AG20443 (cell line): ENCODE data around the gene REPIN1.

Experiments used
- DNase-seq: peaks from one replicate; pipeline ENCODE4 v3.0.0; 2012; ENCODE audit warnings: low spot score, mixed read lengths

The REPIN1 gene

DNA sequence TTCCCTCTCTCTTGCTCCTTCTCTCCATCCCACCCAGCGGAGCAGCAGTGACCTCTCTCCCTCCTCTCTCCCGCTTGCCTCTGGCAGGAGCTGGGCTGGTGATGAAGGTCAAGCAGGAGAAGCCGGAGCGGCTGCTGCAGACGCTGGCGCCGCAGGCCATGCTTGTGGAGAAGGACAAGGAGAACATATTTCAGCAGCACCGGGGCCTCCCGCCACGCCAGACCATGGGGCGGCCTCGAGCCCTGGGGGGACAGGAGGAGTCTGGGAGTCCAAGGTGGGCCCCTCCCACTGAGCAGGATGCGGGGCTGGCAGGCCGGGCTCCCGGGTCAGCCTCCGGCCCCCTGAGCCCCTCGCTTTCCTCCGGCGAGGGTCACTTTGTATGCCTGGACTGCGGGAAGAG is 27.8 kb downstream of the REPIN1 start:
- DNase-seq: no peak

DNA sequence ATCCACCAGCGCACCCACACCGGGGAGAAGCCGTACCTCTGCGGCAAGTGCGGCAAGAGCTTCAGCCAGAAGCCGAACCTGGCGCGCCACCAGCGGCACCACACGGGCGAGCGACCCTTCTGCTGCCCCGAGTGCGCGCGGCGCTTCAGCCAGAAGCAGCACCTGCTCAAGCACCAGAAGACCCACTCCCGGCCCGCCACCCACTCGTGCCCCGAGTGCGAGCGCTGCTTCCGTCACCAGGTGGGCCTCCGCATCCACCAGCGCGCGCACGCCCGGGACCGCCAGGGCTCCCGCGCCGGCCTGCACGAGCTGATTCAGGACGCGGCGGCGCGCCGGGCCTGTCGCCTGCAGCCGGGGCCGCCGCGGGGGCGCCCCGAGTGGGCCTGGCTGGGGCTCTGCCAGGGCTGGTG is 28.2 kb downstream of the REPIN1 start:
- DNase-seq: no peak

DNA sequence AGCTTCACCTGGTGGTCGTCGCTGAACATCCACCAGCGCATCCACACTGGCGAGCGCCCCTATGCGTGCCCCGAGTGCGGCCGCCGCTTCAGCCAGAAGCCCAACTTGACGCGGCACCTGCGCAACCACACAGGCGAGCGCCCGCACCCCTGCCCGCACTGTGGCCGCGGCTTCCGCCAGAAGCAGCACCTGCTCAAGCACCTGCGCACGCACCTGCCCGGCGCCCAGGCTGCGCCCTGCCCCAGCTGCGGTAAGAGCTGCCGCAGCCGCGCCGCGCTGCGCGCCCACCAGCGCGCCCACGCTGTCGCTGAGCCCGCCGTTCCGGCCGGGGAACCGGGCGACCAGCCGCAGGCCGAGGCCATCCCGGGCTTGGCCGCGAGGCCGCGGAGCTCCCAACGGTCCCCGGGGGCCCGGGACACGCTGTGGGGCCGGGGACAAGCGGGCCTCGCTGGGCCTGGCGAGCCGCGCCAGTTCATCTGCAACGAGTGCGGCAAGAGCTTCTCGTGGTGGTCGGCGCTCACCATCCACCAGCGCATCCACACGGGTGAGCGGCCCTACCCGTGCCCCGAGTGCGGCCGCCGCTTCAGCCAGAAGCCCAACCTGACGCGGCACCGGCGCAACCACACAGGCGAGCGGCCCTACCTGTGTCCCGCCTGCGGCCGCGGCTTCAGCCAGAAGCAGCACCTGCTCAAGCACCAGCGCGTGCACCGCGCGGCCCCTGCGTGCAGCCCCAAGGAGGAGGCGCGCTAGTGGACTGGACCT is 28.9 kb downstream of the REPIN1 start:
- no peak for DNase-seq

GRCh38 chr7:150398108-150398964 is 29.7 kb downstream of the REPIN1 start:
- DNase-seq: no peak

GRCh38 chr7:150398965-150399320 is 30.3 kb downstream of the REPIN1 start:
- DNase-seq: no peak

- DNase-seq: no peak
These were observed 30.9 kb downstream of the REPIN1 start for GRCh38 chr7:150399421-150400007.

- peak; percentile 42 for DNase-seq
These were observed 31.6 kb downstream of the REPIN1 start for GRCh38 chr7:150400008-150400787.

DNA sequence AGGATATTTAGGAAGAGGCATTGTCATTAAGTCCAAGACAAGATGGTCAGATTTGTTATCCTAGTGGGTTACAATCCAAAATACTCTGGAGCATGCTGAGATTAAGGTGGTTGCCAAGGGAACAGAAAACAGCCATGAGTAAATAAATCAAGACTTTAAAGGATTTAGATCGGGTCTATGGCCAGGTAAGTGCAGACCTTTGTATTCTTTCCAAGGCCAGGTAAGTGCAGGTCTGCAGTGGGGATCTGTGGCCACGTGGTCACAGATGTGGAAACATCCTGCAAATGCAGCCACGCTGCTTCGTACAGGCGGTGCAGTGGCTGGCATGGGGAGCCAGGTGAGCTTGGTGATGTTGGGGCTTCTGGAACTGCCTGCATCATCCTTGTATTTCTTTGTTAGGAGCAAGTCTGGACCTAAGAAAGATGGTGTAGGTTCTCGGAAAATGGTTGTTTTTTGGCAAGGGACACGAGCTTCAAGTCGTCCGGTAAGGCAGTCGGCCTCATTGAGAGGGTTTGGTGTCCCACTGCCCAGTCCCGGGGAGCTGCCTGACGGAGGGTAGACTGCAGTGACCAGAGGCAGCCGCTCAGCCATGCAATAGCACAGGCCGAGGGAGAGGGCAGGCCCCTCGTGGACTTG is 32.3 kb downstream of the REPIN1 start:
- DNase-seq: no peak

GRCh38 chr7:150401424-150401790 is 32.8 kb downstream of the REPIN1 start:
- no peak for DNase-seq

- no peak for DNase-seq
These were observed 33.4 kb downstream of the REPIN1 start for GRCh38 chr7:150401861-150402631.

DNA sequence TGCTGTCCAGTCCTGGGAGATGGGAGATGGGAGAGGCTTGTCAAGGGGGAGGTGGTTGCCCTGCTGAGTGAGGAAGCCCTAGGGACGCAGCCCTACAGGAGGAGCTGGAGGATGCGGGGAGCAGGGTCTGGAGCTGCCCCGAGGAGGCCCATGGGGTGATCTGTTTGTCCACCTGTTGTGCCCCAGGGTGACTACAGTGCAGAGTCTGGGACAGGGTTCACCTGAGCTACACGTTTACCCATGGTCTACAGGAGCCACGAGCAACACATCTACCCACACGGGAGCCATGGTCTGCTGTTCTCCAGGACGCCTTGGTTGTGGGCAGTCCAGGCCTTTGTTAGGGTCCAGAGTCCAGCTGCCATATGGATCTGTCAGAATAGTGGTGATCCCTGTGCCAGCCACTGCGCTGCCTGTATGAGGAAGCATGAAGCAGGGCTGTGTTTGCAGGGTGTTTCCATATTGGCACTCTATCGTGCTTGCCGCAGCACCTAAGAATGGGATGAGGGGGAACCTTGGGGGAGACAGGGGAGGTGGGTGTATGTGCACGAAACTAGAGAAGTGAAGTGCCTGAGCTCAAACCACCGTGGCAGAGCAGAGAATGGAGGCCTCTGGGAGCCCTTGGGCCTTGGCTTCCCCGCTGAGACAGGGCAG is 34.2 kb downstream of the REPIN1 start:
- DNase-seq: no peak

DNA sequence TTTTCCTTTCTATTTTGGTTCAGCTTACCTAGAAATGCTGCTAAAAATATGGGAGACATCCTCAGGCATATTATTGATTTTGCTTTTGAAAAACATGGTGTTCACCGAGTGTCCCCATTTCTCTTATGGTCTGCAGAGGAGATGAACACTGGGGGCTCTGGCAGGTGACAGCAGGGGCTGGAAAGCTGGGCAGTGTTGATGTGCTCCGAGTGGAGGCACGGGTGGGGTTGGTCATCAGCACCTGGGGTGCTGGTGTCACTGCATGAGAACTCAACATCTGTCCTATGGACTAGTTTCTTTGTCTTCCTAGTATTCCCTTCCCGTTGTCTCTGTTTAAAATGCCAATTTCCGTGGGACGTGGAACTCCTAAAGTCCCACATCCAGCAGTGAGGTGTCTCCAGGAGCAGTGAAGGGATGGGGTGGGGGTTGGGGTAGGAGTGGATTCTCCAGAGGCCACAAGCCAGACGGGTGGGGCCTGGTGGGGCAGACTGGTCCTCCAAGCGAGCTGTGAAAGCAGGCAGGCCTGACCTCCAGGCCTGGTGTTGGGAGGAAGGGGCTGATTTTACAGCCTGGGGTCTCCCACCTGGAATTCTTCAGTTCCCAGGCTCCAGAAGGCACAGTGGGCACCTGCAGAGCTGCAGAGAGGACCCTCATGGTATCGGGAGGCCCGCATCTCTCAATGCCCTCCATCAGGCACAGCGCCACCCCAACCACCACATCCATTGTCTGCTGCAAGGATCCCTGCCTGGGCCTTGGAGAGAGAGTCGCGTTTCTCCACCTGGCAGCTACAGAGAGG is 35.0 kb downstream of the REPIN1 start:
- DNase-seq: no peak

DNA sequence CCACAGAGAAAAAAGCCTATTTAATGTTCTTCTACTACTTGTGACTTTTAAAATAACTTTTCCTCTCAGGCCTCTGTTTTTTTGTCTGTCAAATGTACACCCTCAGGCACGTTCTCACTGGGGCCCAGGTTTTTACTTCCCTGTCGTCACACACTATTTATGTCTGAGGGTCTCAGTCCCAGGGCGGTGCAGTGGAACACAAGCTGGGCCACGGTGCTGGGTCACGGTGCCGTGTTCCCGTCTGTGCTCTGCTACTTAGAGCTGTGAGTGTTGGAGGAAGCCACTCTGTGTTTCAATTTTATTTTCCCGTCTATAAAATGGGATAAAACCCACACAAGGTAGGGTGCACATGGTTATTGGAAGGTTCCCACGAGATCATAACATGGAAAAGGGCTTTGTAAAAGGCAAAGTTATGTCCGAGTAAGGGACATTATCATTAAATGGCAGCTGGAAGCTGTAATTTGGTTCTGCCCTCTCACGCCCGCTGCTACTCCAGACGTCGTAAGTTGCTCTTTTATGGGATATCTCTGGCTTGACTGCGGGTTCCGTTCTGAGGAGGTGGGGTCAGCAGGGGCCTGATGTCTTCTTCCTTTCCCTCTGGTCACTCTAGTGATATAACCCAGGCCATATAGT is 35.7 kb downstream of the REPIN1 start:
- DNase-seq: no peak

DNA sequence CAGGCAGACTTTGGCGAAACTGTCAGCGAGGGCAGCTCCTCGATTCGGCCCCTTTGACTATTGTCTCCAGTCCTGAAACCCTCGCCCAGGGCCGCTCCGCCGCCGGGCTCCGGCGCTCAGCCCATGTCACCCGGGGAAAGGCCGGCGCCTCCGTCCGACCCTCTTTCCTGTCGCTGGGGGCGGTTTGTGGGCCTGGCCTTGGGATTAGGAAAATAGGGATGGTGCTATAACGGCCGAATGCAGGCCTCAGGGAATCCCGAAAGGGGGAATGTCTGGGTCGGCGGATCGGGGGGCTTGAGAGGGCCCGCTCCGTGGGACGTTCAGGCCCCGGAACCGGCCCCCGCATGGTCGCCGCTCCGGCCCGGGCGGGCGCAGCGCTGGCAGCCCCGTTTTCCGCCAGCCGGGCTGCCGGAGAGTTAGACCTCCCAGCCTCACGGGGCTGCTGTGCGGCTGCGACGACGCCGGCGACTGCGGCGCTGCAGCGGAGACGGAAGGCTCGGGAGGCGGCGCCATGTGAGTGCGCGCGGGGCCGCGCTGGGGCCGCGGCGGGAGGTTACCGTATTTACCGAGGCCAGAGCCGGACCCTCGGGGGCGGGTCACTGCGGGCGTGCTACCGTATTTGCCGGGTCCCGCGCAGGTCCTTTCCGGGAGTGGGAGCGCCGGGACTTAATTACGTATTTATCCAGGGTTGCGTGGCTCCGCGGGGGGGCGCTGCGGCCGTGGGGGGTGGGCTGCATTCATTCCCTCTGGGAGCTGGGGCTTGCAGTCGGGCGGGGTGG is 36.4 kb downstream of the REPIN1 start:
- peak; percentile 96 for DNase-seq

DNA sequence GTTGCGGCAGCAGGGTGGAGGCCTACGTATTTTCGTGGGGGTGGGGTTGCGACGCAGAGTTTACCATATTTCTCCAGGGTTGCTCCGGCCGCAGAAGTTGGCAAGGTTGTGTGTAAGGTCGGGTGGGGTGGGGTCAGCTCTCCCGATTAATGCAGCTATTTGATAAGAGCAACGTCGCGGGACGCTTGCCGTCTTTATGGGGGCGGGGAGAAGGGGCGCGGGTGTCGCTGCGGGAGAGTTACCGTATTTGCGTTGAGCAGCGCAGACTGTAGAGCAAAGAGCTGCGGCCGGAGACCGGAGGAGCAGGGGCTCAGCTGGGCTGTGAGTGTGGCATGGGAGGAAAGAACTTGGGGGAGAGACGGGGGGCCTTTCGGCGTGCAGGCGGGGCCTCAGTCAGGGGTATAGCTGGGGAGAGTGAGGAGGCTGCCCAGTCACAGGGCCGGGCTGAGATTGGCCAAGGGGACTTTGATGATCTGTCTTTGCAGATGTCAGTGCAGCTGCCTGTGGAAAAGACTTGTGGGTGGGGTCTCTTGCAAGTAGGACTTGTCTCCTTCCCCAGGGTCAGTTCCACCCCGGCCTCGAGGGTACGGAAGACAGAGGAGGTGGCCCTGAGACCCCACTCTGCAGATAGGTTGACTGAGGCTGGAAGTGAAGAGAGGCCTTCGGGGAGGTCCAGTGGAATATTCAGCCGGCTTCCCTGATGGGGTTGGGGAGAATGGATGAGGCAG is 37.1 kb downstream of the REPIN1 start:
- peak; percentile 46 for DNase-seq

- DNase-seq: no peak
These were observed 37.6 kb downstream of the REPIN1 start for GRCh38 chr7:150406312-150406566.

- DNase-seq: no peak
These were observed 38.2 kb downstream of the REPIN1 start for GRCh38 chr7:150406567-150407421.
